GM20431 (cell line): ENCODE results near the gene CYTH3.
"Not testable (repeated sequence)": the region's sequence is repeated elsewhere in the genome, so short reads cannot be mapped to it uniquely, and the experiment has no call there.

Experiments used
- in situ Hi-C: fragments of 300-500 bp; cut with MseI, MboI; formaldehyde crosslinking; loops from one replicate; pipeline ENCODE4 v1.15.0; 2020; ENCODE audit warnings: low sequenced_read_pairs; ENCODE audit not compliant: unreplicated experiment

The CYTH3 gene

GRCh38 chr7:6235029-6235871, 37.2 kb downstream of the CYTH3 start:
- in situ Hi-C loops, result no loop called here

GRCh38 chr7:6234384-6234783, 38.0 kb downstream of the CYTH3 start:
- in situ Hi-C loops, result no loop called here

GRCh38 chr7:6232534-6232933, 39.9 kb downstream of the CYTH3 start:
- in situ Hi-C loops, result no loop called here

- in situ Hi-C loops, result no loop called here
Observed at GRCh38 chr7:6232116-6232515, 40.3 kb downstream of the CYTH3 start.

- in situ Hi-C loops, result no loop called here
Observed at GRCh38 chr7:6231184-6231583, 41.2 kb downstream of the CYTH3 start.

GRCh38 chr7:6229284-6229683, 43.1 kb downstream of the CYTH3 start:
- in situ Hi-C loops, result not testable (repeated sequence)

- in situ Hi-C loops, result no loop called here
Observed at GRCh38 chr7:6228361-6229229, 43.8 kb downstream of the CYTH3 start.

- in situ Hi-C loops, result no loop called here
Observed at GRCh38 chr7:6227294-6227846, 45.1 kb downstream of the CYTH3 start.

- in situ Hi-C loops, result no loop called here
Observed at GRCh38 chr7:6226194-6226799, 46.1 kb downstream of the CYTH3 start.

GRCh38 chr7:6223411-6223810, 49.0 kb downstream of the CYTH3 start:
- in situ Hi-C loops, result not testable (repeated sequence)

- in situ Hi-C loops, result not testable (repeated sequence)
Observed at GRCh38 chr7:6223010-6223409, 49.4 kb downstream of the CYTH3 start.

- in situ Hi-C loops, result no loop called here
Observed at GRCh38 chr7:6221340-6222319, 50.8 kb downstream of the CYTH3 start.

GRCh38 chr7:6218329-6218728, 54.1 kb downstream of the CYTH3 start:
- in situ Hi-C loops, result no loop called here

- in situ Hi-C loops, result no loop called here
Observed at GRCh38 chr7:6212008-6212407, 60.4 kb downstream of the CYTH3 start.

- in situ Hi-C loops, result no loop called here
Observed at GRCh38 chr7:6210621-6211372, 61.6 kb downstream of the CYTH3 start.

- in situ Hi-C loops, result no loop called here
Observed at GRCh38 chr7:6209340-6209739, 63.1 kb downstream of the CYTH3 start.

- in situ Hi-C loops, result no loop called here
Observed at GRCh38 chr7:6208573-6209328, 63.7 kb downstream of the CYTH3 start.
